Neural cell (in vitro differentiated cells): ENCODE measurements around the gene TSC1. TPM values are rescaled to one million over a fixed set of nuclear protein-coding genes. Genes with fewer than 3 reads are reported as not detected.

ENCODE experiments used
- H2AFZ ChIP-seq: fragments of 200-600, 300-800 bp; sonication (generic), shearing (Covaris generic); 2 replicates; pipeline ENCODE4 v1.6.0; 2014; ENCODE audit warnings: low read depth, mild to moderate bottlenecking, antibody characterized with exemption, low read length, moderate library complexity
- H3F3A ChIP-seq: fragments of 200-600 bp; shearing (Covaris generic); 2 replicates; pipeline ENCODE4 v1.6.1; 2016; ENCODE audit warnings: mild to moderate bottlenecking, moderate library complexity, mixed read lengths, antibody characterized with exemption, low read length; ENCODE audit not compliant: insufficient read depth, poor library complexity, severe bottlenecking
- H3K27ac ChIP-seq: fragments of 200-600, 300-800 bp; sonication (generic), shearing (Covaris generic); 2 replicates; pipeline ENCODE4 v1.5.1; 2014; ENCODE audit warnings: mild to moderate bottlenecking, low read length, moderate library complexity
- H3K27me3 ChIP-seq: fragments of 300-800, 200-600 bp; sonication (generic), shearing (Covaris generic); 2 replicates; pipeline ENCODE4 v1.6.0; 2014; ENCODE audit warnings: mild to moderate bottlenecking, low read depth, low read length, moderate library complexity; ENCODE audit not compliant: insufficient read depth
- H3K36me3 ChIP-seq: fragments of 300-800, 200-600 bp; sonication (generic), shearing (Covaris generic); 2 replicates; pipeline ENCODE4 v1.5.1; 2014; ENCODE audit warnings: mild to moderate bottlenecking, antibody characterized with exemption, low read length, moderate library complexity; ENCODE audit not compliant: insufficient read depth
- H3K4me2 ChIP-seq: fragments of 300-800, 200-600 bp; sonication (generic), shearing (Covaris generic); 2 replicates; pipeline ENCODE4 v1.6.0; 2014; ENCODE audit warnings: mild to moderate bottlenecking, low read length
- H3K4me3 ChIP-seq: fragments of 300-800, 200-600 bp; sonication (generic), shearing (Covaris generic); 2 replicates; pipeline ENCODE4 v1.5.1; 2014; ENCODE audit warnings: mild to moderate bottlenecking, low read length, moderate library complexity
- H3K79me2 ChIP-seq: fragments of 200-600 bp; shearing (Covaris generic); replicated peaks from 2 replicates; pipeline ENCODE4 v1.6.0; 2014; ENCODE audit warnings: mild to moderate bottlenecking, low read length, moderate library complexity; ENCODE audit not compliant: insufficient read depth
- H3K9ac ChIP-seq: fragments of 300-800, 200-600 bp; sonication (generic), shearing (Covaris generic); 2 replicates; pipeline ENCODE4 v1.6.1; 2016; ENCODE audit warnings: mild to moderate bottlenecking, low read length, mixed read lengths
- H3K9me2 ChIP-seq: fragments of 200-600 bp; shearing (Covaris generic); 2 replicates; pipeline ENCODE4 v1.6.1; 2016; ENCODE audit warnings: mild to moderate bottlenecking, low read length, mixed read lengths; ENCODE audit not compliant: insufficient read depth
- H3K9me3 ChIP-seq: fragments of 200-600, 300-800 bp; sonication (generic), shearing (Covaris generic); 2 replicates; pipeline ENCODE4 v1.6.1; 2016; ENCODE audit warnings: mild to moderate bottlenecking, mixed run types, low read length, moderate library complexity, mixed read lengths
- H4K20me1 ChIP-seq: fragments of 200-600 bp; shearing (Covaris generic); 2 replicates; pipeline ENCODE4 v1.6.1; 2016; ENCODE audit warnings: mild to moderate bottlenecking, mixed run types; ENCODE audit not compliant: insufficient read depth
- EP300 ChIP-seq: fragments of 450-650 bp; conservative IDR thresholded peaks from 2 replicates; pipeline ENCODE4 v1.6.1; 2014; ENCODE audit warnings: antibody characterized with exemption, mild to moderate bottlenecking, moderate library complexity; ENCODE audit not compliant: poor library complexity, severe bottlenecking
- EZH2 ChIP-seq: fragments of 200-600, 300-800 bp; shearing (Covaris generic), sonication (generic); IDR thresholded peaks from 2 replicates; pipeline ENCODE4 v1.6.1; 2014; ENCODE audit warnings: antibody characterized with exemption, low read length, borderline replicate concordance, mild to moderate bottlenecking; ENCODE audit not compliant: insufficient read depth, poor library complexity, severe bottlenecking
- MXI1 ChIP-seq: fragments of 450-650 bp; conservative IDR thresholded peaks from 2 replicates; pipeline ENCODE4 v1.6.1; 2014; ENCODE audit warnings: antibody characterized with exemption, mild to moderate bottlenecking; ENCODE audit not compliant: poor library complexity, severe bottlenecking
- POLR2AphosphoS5 ChIP-seq: IDR thresholded peaks from 2 replicates; pipeline ENCODE4 v1.6.1; 2012
- RAD21 ChIP-seq: fragments of 450-650 bp; conservative IDR thresholded peaks from 2 replicates; pipeline ENCODE4 v1.6.1; 2014; ENCODE audit warnings: antibody characterized with exemption, mild to moderate bottlenecking, moderate library complexity
- SMC3 ChIP-seq: fragments of 450-650 bp; conservative IDR thresholded peaks from 2 replicates; pipeline ENCODE4 v1.6.1; 2014; ENCODE audit warnings: antibody characterized with exemption, mild to moderate bottlenecking, moderate library complexity; ENCODE audit not compliant: poor library complexity
- TAF1 ChIP-seq: IDR thresholded peaks from 2 replicates; pipeline ENCODE4 v1.6.1; 2012; ENCODE audit warnings: low read depth
- polyA plus RNA-seq: library from polyadenylated mRNA; depleted of rRNA; stranded (reverse); fragments of >200 nt; gene quantifications from 2 replicates; pipeline ENCODE4 v1.2.3, GENCODE V29; 2014
- TF ChIP-seq, protein P1 (sequence below): fragments of 450-650 bp; IDR thresholded peaks from 2 replicates; pipeline ENCODE4 v1.5.1; 2014; ENCODE audit warnings: antibody characterized with exemption, mild to moderate bottlenecking, moderate library complexity; ENCODE audit not compliant: poor library complexity, severe bottlenecking
- TF ChIP-seq, protein P2 (sequence below): IDR thresholded peaks from 2 replicates; pipeline ENCODE4 v1.6.1; 2012; ENCODE audit warnings: borderline replicate concordance

The TSC1 gene
- polyA plus RNA-seq, 1 donor from 2014 or later: 47.1 TPM

DNA sequence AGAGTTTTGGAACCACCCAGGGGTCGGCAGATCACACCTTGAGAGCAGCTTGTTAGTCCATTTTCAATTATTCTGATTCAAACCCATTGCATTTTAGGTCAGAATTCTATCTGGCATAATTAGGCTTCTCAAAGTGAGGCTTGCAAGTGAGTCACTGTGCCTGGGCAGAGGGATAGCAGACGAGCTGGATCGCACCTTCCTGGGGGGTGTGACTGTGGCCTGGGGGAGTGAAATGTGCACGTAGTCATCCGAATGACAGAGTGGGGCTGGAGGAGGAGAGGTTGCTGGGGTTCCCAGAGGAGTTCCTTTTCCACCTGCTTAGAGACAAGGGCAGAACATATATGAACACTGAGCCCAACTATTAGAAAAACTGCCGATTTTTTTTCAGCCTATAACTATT, 34.0 kb downstream of the TSC1 start:
- TF ChIP-seq, protein P1, sequence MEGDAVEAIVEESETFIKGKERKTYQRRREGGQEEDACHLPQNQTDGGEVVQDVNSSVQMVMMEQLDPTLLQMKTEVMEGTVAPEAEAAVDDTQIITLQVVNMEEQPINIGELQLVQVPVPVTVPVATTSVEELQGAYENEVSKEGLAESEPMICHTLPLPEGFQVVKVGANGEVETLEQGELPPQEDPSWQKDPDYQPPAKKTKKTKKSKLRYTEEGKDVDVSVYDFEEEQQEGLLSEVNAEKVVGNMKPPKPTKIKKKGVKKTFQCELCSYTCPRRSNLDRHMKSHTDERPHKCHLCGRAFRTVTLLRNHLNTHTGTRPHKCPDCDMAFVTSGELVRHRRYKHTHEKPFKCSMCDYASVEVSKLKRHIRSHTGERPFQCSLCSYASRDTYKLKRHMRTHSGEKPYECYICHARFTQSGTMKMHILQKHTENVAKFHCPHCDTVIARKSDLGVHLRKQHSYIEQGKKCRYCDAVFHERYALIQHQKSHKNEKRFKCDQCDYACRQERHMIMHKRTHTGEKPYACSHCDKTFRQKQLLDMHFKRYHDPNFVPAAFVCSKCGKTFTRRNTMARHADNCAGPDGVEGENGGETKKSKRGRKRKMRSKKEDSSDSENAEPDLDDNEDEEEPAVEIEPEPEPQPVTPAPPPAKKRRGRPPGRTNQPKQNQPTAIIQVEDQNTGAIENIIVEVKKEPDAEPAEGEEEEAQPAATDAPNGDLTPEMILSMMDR: no peak
- no peak for TF ChIP-seq EP300
- no peak for TF ChIP-seq EZH2
- TF ChIP-seq RAD21: no peak
- H3F3A ChIP-seq: no peaks in the 10 kb centered on the region

DNA sequence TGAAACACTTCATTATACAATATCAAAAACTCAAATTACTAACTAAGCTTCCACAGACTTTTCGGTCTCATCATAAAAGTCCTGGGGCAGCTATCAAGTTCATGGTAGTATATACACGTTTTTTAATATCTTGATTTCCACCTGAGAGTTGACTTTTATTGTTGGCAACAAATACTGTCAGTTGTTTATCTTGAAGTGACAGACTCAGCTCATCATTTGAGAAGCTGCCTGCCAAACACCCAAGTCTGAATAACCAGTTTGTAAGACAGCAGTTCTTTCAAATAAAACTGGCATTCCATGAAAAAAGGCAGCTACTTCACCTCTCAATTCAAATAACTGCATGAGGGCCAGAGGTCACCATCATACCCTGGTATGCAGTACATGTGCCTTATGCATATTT, 35.1 kb downstream of the TSC1 start:
- Histone ChIP-seq H4K20me1 (no peaks in the 10 kb centered on the region), H3K36me3 (peaks cover 6% of the 10 kb centered on the region), H3K9me2 (no peaks in the 10 kb centered on the region), H3F3A (no peaks in the 10 kb centered on the region), H3K27me3 (no peaks in the 10 kb centered on the region), H3K4me2 (no peak overlapping the region), H3K9me3 (no peaks in the 10 kb centered on the region), H3K79me2 (no peaks in the 10 kb centered on the region), H3K27ac (no peak overlapping the region), H3K4me3 (no peak overlapping the region), H3K9ac (no peak overlapping the region), H2AFZ (no peak overlapping the region)
- no peak for TF ChIP-seq EP300
- no peak for TF ChIP-seq POLR2AphosphoS5
- TF ChIP-seq MXI1: no peak

More for the DNA sequence above, 34.0 kb downstream of the TSC1 start:
- Histone ChIP-seq H3K27me3 (no peaks in the 10 kb centered on the region), H3K79me2 (no peaks in the 10 kb centered on the region), H3K36me3 (peaks cover 9% of the 10 kb centered on the region), H3K27ac (no peak overlapping the region), H3K9me3 (no peaks in the 10 kb centered on the region), H3K9ac (no peak overlapping the region), H4K20me1 (no peaks in the 10 kb centered on the region), H3K9me2 (no peaks in the 10 kb centered on the region), H2AFZ (no peak overlapping the region), H3K4me2 (no peak overlapping the region), H3K4me3 (no peak overlapping the region)

DNA sequence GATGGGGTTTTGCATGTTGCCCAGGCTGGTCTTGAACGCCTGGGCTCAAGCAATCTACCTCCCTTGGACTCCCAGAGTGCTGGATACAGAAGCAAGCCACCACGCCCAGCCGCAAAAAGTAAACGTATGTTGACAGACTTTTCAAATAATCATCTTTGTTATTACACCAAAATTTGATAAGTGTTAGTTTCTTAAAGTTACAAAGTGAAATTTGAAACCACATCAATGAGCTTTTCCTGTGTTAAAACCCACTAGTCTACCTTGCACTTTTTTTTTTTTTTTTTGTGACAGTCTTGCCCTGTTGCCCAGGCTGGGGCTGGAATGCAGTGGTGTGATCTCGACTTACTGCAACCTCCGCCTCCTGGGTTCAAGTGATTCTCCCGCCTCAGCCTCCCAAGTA, 35.8 kb downstream of the TSC1 start:
- Histone ChIP-seq H2AFZ (no peak overlapping the region), H3K27me3 (no peaks in the 10 kb centered on the region), H3K4me2 (no peak overlapping the region), H3K9me2 (no peaks in the 10 kb centered on the region), H3K27ac (no peak overlapping the region), H3K9ac (no peak overlapping the region), H3K9me3 (no peaks in the 10 kb centered on the region), H3K79me2 (no peaks in the 10 kb centered on the region), H3F3A (no peaks in the 10 kb centered on the region), H3K4me3 (no peak overlapping the region), H4K20me1 (no peaks in the 10 kb centered on the region), H3K36me3 (peaks cover 6% of the 10 kb centered on the region)
- TF ChIP-seq, protein P1: no peak
- TF ChIP-seq TAF1 (no peak), SMC3 (no peak), MXI1 (no peak), RAD21 (no peak), EP300 (no peak), POLR2AphosphoS5 (no peak), EZH2 (no peak)
- TF ChIP-seq, protein P2, sequence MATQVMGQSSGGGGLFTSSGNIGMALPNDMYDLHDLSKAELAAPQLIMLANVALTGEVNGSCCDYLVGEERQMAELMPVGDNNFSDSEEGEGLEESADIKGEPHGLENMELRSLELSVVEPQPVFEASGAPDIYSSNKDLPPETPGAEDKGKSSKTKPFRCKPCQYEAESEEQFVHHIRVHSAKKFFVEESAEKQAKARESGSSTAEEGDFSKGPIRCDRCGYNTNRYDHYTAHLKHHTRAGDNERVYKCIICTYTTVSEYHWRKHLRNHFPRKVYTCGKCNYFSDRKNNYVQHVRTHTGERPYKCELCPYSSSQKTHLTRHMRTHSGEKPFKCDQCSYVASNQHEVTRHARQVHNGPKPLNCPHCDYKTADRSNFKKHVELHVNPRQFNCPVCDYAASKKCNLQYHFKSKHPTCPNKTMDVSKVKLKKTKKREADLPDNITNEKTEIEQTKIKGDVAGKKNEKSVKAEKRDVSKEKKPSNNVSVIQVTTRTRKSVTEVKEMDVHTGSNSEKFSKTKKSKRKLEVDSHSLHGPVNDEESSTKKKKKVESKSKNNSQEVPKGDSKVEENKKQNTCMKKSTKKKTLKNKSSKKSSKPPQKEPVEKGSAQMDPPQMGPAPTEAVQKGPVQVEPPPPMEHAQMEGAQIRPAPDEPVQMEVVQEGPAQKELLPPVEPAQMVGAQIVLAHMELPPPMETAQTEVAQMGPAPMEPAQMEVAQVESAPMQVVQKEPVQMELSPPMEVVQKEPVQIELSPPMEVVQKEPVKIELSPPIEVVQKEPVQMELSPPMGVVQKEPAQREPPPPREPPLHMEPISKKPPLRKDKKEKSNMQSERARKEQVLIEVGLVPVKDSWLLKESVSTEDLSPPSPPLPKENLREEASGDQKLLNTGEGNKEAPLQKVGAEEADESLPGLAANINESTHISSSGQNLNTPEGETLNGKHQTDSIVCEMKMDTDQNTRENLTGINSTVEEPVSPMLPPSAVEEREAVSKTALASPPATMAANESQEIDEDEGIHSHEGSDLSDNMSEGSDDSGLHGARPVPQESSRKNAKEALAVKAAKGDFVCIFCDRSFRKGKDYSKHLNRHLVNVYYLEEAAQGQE: no peak
